Left lung (tissue), 10 donors: ENCODE measurements around the gene SRPX2. TPM values are rescaled to one million over a fixed set of nuclear protein-coding genes. Genes with fewer than 3 reads are reported as not detected.

Source experiments
- ATAC-seq: fragments of 200-7000 bp; cut with Tn5 transposase; one replicate; pipeline ENCODE4 v1.9.1; 2020; ENCODE audit warnings: moderate library complexity
- DNase-seq, 4 donors: peaks; one replicate each; pipeline ENCODE4 v3.0.0-alpha.2; 2013 to 2020
- H3K27ac ChIP-seq, 2 donors: fragments of 200-600 bp; sonication (generic) in 1 of 2; one replicate each; pipeline versions ENCODE4 v1.5.0 to v1.8.0; 2020 to 2021
- H3K27me3 ChIP-seq, 2 donors: fragments of 200-600 bp; sonication (generic) in 1 of 2; one replicate each; pipeline versions ENCODE4 v1.5.0 to v1.8.0; 2020 to 2021
- H3K36me3 ChIP-seq, 2 donors: fragments of 200-600 bp; sonication (generic) in 1 of 2; one replicate each; pipeline versions ENCODE4 v1.5.0 to v1.8.0; 2020 to 2021
- H3K4me1 ChIP-seq, 2 donors: fragments of 200-600 bp; one replicate each; pipeline ENCODE4 v1.8.0; 2021
- H3K4me3 ChIP-seq, 2 donors: fragments of 200-600 bp; sonication (generic) in 1 of 2; one replicate each; pipeline versions ENCODE4 v1.5.0 to v1.8.0; 2020 to 2021; ENCODE audit warnings: mild to moderate bottlenecking in 1 of 2
- H3K9me3 ChIP-seq, 2 donors: fragments of 200-600 bp; sonication (generic) in 1 of 2; one replicate each; pipeline versions ENCODE4 v1.5.0 to v1.8.0; 2020 to 2021
- CTCF ChIP-seq, 2 donors: fragments of 200-600 bp; sonication (generic) in 1 of 2; IDR thresholded peaks; one replicate each; pipeline versions ENCODE4 v1.5.0 to v1.8.0; 2021; ENCODE audit warnings: antibody characterized with exemption in 2 of 2
- intact Hi-C, 2 donors: fragments of 100-400 bp; cut with DNase I; formaldehyde crosslinking; loops; one replicate each; pipeline versions ENCODE4 v1.11.2 to v1.14.2; 2022
- polyA plus RNA-seq, 6 donors: library from polyadenylated mRNA; unstranded; fragments of 120-200 nt; gene quantifications; one replicate each; pipeline ENCODE4 v1.2.1, GENCODE V29; 2013; ENCODE audit not compliant: insufficient read length in 6 of 6
- total RNA-seq, 2 donors: library from RNA; stranded (reverse); fragmentation: NEBNext Ultra II Directional; extraction: Animal tissue kit (Norgen Biotek cat#: 25700); gene quantifications; one replicate each; pipeline ENCODE4 v1.2.1, GENCODE V29; 2021
- donor health status: DM: no; HTN: yes; CAD: no.
- donor health status: DM: no; HTN: no; CAD: no.

The SRPX2 gene
- total and polyA plus RNA-seq, 8 donors: 25.1 to 39.0 (median 34.1) TPM

GRCh38 chrX:100648458-100649417, 4.7 kb downstream of the SRPX2 start:
- Histone ChIP-seq H3K4me3 (no peak overlapping the region), H3K36me3 (no peaks in the 10 kb centered on the region), H3K4me1 (no peaks in the 10 kb centered on the region), H3K27me3 (no peaks in the 10 kb centered on the region), H3K27ac (peak overlapping the region in 1 of 2 donors; percentile 71), H3K9me3 (no peaks in the 10 kb centered on the region)
- DNase-seq (no peak), ATAC-seq (peak; percentile 24)
- intact Hi-C loops: no loop called here
- TF ChIP-seq CTCF (IDR thresholded peaks at IDR 0.05): no peak

- DNase-seq: peak in 3 of 4 donors; percentile 48 to 77 (median 61)
- TF ChIP-seq CTCF (IDR thresholded peaks at IDR 0.05): no peak
- Histone ChIP-seq H3K27ac (peak overlapping the region; percentile 53 to 71), H3K9me3 (no peaks in the 10 kb centered on the region), H3K4me1 (no peaks in the 10 kb centered on the region), H3K4me3 (no peak overlapping the region), H3K36me3 (no peaks in the 10 kb centered on the region), H3K27me3 (no peaks in the 10 kb centered on the region)
- intact Hi-C loops: no loop called here
- ATAC-seq: peak; percentile 80
These were observed 5.8 kb downstream of the SRPX2 start for GRCh38 chrX:100649550-100650356.

- no peak for ATAC-seq
- H3K4me3 ChIP-seq: no peak overlapping the region
- H3K27ac ChIP-seq: peak overlapping the region; percentile 53 to 71
- intact Hi-C loops: no loop called here
- H3K27me3 ChIP-seq: no peaks in the 10 kb centered on the region
- H3K36me3 ChIP-seq: no peaks in the 10 kb centered on the region
- H3K9me3 ChIP-seq: no peaks in the 10 kb centered on the region
- no peak for DNase-seq
- no peak for TF ChIP-seq CTCF (IDR thresholded peaks at IDR 0.05)
- no peaks in the 10 kb centered on the region for H3K4me1 ChIP-seq
These were observed 6.8 kb downstream of the SRPX2 start for GRCh38 chrX:100650841-100651240.

GRCh38 chrX:100652266-100652665, 8.3 kb downstream of the SRPX2 start:
- no peak for TF ChIP-seq CTCF (IDR thresholded peaks at IDR 0.05)
- Histone ChIP-seq H3K36me3 (no peaks in the 10 kb centered on the region), H3K4me1 (no peaks in the 10 kb centered on the region), H3K27me3 (no peaks in the 10 kb centered on the region), H3K27ac (no peak overlapping the region), H3K4me3 (no peak overlapping the region), H3K9me3 (no peaks in the 10 kb centered on the region)
- DNase-seq (no peak), ATAC-seq (no peak)
- intact Hi-C loops: no loop called here

- ATAC-seq (no peak), DNase-seq (no peak)
- Histone ChIP-seq H3K36me3 (no peaks in the 10 kb centered on the region), H3K4me3 (no peak overlapping the region), H3K27me3 (no peaks in the 10 kb centered on the region), H3K4me1 (no peaks in the 10 kb centered on the region), H3K27ac (no peak overlapping the region), H3K9me3 (no peaks in the 10 kb centered on the region)
- TF ChIP-seq CTCF (IDR thresholded peaks at IDR 0.05): no peak
- intact Hi-C loops: no loop called here
These were observed 10.3 kb downstream of the SRPX2 start for GRCh38 chrX:100654261-100654660.
